Vein endothelial cell (primary cell): ENCODE data around the gene EFTUD2. TPM values are rescaled to one million over a fixed set of nuclear protein-coding genes. Genes with fewer than 3 reads are reported as not detected.

Experiments
- small RNA-seq: library from RNA; depleted of rRNA; stranded (forward); fragments of <200 nt; gene quantifications from one replicate; pipeline ENCODE3, GENCODE V24; 2012
- total RNA-seq: library from RNA; depleted of rRNA; stranded (reverse); fragments of >200 nt; gene quantifications from 2 replicates; pipeline ENCODE4 v1.2.3, GENCODE V29; 2012

EFTUD2 gene
- 134 and 180 TPM in 2 replicates for total RNA-seq

DNA sequence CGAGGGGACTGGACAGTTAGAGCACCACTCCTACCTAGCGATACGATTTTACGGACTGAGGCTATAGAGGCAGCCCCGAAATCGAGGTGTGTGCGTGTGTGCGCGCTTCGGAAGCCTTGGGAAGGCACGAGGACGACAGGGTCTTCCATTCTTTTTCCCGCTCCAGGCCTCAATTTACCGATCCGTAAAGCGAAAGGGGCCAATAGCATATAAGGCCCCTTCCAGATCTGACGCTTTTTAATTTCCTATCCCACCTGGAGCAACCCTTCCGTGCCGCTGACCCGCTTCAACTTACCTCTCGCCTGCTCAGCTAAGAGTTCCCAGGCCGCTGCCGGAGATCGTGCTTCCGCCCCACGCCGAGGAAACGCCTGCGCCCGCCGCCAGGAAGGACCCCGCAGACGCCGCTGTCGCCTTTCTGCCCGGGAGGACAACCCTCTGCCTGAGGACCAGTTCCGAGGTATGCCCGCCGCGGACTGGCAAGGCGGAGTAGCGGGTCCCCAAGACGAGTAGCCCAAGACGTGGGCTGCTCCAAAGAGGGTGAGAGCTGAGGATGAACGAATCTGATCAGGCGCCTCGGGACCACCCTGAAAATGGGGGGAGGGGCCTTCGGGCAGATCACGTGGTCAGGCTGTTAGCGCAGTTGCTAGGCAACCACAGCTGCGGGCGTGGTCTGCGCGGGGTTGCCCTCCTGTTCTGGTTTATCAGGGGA, at the start of gene EFTUD2:
Gene EFTUD2 (minus strand): TSS at position 372 of the 709 bp plus-strand sequence. CDS start 4,924 bp downstream, outside the sequence.

DNA sequence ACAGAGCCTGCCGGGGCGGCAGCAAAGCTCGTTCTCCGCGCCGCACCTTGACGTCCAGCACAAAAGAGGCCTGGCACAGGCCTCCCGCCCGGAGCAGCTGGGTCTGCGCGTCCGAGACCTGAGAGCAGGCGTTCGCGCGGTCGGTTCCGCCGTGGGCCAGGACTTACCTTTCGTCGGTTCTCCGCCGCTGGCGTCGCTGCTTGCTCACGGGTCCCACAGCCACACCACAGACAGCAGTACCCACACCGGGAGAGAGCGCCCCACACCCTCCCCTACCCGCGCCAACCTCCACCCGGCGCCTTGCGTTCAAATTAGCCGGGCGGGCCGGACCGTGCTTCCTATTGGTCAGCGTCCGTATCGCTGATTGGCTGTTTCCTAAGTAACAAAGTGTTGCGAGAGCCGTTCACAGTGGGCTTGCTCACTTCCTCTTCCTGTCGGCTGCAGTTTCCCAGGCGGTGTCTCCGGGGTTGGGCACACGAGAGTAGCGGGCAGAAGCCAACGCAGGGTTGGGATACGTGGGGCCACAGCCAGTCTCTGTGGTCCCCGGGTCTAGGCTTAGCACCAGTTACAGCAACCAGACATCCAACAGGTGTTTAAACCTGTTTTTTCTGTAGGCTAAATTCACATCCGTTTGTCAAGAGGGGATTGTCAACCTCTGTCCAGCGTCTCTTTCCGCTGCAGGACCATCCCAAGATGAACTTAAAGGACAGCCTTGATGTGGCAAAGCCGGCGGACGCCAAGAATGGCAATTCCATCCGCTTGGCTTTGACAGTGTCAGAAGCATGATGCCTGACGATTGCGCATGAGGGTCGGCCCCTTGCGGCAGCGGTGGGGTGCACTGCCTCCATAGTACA, 48.4 kb upstream of the EFTUD2 start, which contains the start of gene KIF18B:
Gene KIF18B (minus strand): TSS at position 313 of the 854 bp plus-strand sequence. CDS start 11,429 bp downstream, outside the sequence.

DNA sequence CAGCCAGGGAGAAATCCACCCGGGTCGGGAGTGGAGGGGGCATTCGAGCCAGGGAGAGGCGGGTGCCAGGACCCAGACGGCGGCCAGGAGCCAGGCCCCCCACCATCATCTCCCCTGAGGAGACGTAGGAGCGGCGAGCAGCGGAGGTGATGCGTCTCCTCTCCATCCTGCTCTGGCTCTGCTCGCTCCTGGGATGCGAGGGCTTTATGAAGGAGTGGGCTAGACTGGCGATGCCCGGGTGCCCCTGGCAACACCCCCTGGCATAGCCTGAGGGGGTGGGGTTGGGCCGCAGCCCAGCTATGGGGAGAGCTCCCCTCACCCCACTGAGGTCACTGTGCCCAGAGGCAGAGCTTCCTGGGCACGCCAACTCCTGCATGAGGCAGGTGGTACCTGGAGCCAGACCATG, 16.1 kb upstream of the EFTUD2 start, which contains the start of gene GFAP:
Gene GFAP (minus strand): TSS at position 180 of the 406 bp plus-strand sequence. CDS start 14 bp downstream, at position 166.

DNA sequence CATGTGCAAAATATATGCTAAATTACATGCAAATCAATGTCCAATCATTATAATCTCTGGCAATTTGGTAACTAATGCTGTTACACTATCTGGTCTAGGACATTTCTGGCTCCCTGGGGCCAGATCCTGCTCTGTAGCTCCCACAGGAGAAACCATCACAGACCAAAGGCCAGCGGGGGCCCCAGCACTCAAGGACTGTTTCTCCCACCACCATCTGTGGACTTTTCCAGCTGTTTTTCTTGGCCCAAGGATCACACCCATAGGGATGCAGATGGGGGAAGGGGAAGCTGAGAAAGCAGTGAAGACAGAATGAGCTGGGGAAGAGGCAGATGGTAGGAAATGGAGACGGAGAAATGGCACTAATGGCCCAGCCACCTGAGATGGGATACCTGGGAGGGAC, 51.7 kb downstream of the EFTUD2 start, which contains the start of gene HIGD1B:
Gene HIGD1B (plus strand): TSS at position 298 of the 400 bp plus-strand sequence. CDS start 270 bp downstream, outside the sequence.

DNA sequence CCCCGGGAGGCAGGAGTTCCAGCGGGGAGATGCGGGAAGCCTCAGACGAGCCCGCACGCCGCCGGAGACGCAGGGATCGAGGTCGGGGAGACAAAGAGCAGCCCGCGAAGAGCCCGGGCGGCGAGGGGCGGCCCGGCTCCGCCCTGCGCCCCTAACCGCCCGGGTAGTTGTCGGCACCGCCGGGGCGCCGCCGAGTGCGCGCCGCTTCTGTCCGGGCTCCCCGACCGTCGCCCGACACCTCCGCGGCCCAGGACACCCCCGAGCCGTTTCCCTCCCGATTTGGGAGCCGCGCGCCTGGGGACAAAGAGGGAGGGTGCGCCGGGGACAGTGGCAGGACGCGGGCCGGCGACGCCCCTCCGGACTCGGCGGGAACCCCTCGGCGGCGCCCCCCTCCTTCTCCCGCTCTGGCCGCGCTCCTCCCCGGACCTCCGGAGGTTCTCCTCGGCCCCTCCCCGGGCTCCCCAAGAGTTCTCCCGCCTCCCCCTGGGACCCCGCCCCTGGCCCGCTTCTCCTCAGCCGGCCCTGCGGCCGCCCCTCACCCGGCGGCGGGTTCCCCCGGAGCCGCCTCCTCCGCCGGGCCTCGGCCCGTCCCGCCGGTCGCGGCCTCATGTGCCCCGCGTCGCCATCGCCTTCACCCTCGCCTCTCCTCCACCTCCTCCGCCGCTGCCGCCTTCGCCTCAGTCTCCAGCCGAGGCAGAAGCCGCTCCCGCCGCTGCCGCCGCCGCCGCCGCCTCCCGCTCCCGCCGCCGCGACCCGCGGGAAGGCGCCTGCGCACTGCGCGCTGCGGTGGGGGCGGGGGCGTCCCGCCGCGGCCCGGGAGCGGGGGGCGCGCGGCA, 69.5 kb downstream of the EFTUD2 start, which contains the start of gene GJC1:
Gene GJC1 (minus strand): TSS at position 765 of the 836 bp plus-strand sequence. CDS start 24,470 bp downstream, outside the sequence.

Small RNAs within 50 kb of the gene (small RNA-seq; reads per million reads assigned to genes)
- gene CCDC103 (not detected), gene MIR6783 (0.40 reads per million, percentile 21 among the genes with 10 or more reads in this experiment), gene RN7SL405P (not detected)

Other genes starting within 250 kb of the EFTUD2 start
- 0.10 TPM in 1 of 2 replicates, not detected in the other for gene MEIOC, start 243.0 kb downstream of the EFTUD2 start, total RNA-seq
- 31.0 and 38.7 TPM in 2 replicates for gene CCDC43, start 209.7 kb downstream of the EFTUD2 start, total RNA-seq
- gene DBF4B, start 190.8 kb downstream of the EFTUD2 start, total RNA-seq, result 4.6 and 5.6 TPM in 2 replicates
- under 0.01 and 0.10 TPM in 2 replicates for gene ADAM11, start 140.5 kb downstream of the EFTUD2 start, total RNA-seq
- gene GJC1, start 69.2 kb downstream of the EFTUD2 start, total RNA-seq, result 3.3 and 14.6 TPM in 2 replicates
- not detected in 2 replicates for gene HIGD1B, start 51.6 kb downstream of the EFTUD2 start, total RNA-seq
- 0.86 TPM in 1 of 2 replicates, not detected in the other for gene GFAP, start 16.1 kb upstream of the EFTUD2 start, total RNA-seq
- gene KIF18B, start 48.3 kb upstream of the EFTUD2 start, total RNA-seq, result 4.2 and 8.8 TPM in 2 replicates
- not detected in 2 replicates for gene C1QL1, start 68.9 kb upstream of the EFTUD2 start, total RNA-seq
- 22.3 and 51.0 TPM in 2 replicates for gene DCAKD, start 152.2 kb upstream of the EFTUD2 start, total RNA-seq
- 75.4 and 90.8 TPM in 2 replicates for gene NMT1, start 161.9 kb upstream of the EFTUD2 start, total RNA-seq
- 47.4 and 52.1 TPM in 2 replicates for gene PLCD3, start 233.1 kb upstream of the EFTUD2 start, total RNA-seq
- gene ACBD4, start 236.2 kb upstream of the EFTUD2 start, total RNA-seq, result 3.5 and 6.5 TPM in 2 replicates
- gene HEXIM1, start 249.0 kb upstream of the EFTUD2 start, total RNA-seq, result 8.1 and 8.2 TPM in 2 replicates